ENCODE measurements around the gene ZNG1C.
"Not testable (repeated sequence)": the region's sequence is repeated elsewhere in the genome, so short reads cannot be mapped to it uniquely, and the experiment has no call there.

GRCh38 chr9:68338000-68338399, 96.2 kb downstream of the ZNG1C start:
- TF ChIP-seq CTCF (IDR thresholded peaks at IDR 0.05 in 4 of 5, conservative IDR thresholded peaks at IDR 0.05 in 1 of 5); POLR2A (IDR thresholded peaks at IDR 0.05): not testable (repeated sequence)
